HepG2 (cell line): ENCODE data around the gene ACTL7B. TPM values are rescaled to one million over a fixed set of nuclear protein-coding genes. Genes with fewer than 3 reads are reported as not detected.

Experiments
- ATF2 ChIP-seq: sonication (generic); formaldehyde crosslinking; IDR thresholded peaks from 2 replicates; pipeline ENCODE4 v1.4.0; 2020; ENCODE audit warnings: missing genetic modification reagents
- FOXM1 ChIP-seq: sonication (generic); formaldehyde crosslinking; IDR thresholded peaks from 2 replicates; pipeline ENCODE4 v1.5.0; 2020; ENCODE audit warnings: missing genetic modification reagents
- GPN1 ChIP-seq: sonication (generic); formaldehyde crosslinking; IDR thresholded peaks from 2 replicates; pipeline ENCODE4 v1.5.1; 2020; ENCODE audit warnings: missing genetic modification reagents, borderline replicate concordance
- IKZF1 ChIP-seq: fragments of 450-650 bp; IDR thresholded peaks from 2 replicates; pipeline ENCODE4 v1.7.1; 2016
- IKZF4 ChIP-seq: sonication (generic); formaldehyde crosslinking; IDR thresholded peaks from 2 replicates; pipeline ENCODE4 v1.5.1; 2020; ENCODE audit warnings: borderline replicate concordance, mild to moderate bottlenecking, low read depth, missing genetic modification reagents; ENCODE audit errors: not compliant biosample characterization
- NCOA1 ChIP-seq: sonication (generic); formaldehyde crosslinking; IDR thresholded peaks from 2 replicates; pipeline ENCODE4 v1.9.0; 2021; ENCODE audit warnings: missing genetic modification reagents
- NFIC ChIP-seq: IDR thresholded peaks from 2 replicates; pipeline ENCODE4 v1.6.1; 2012; ENCODE audit warnings: mild to moderate bottlenecking, low read length, inconsistent platforms
- NRL ChIP-seq: sonication (generic); formaldehyde crosslinking; IDR thresholded peaks from 2 replicates; pipeline ENCODE4 v1.5.0; 2020; ENCODE audit warnings: missing genetic modification reagents, mild to moderate bottlenecking, moderate library complexity, borderline replicate concordance
- RFX5 ChIP-seq: IDR thresholded peaks from 2 replicates; pipeline ENCODE4 v1.6.1; 2011; ENCODE audit warnings: low read depth, low read length, improper control_type of control experiment
- SKI ChIP-seq: fragments of 450-650 bp; IDR thresholded peaks from one replicate; pipeline ENCODE4 v1.6.1; 2018; ENCODE audit warnings: mild to moderate bottlenecking; ENCODE audit not compliant: partially characterized antibody
- TEF ChIP-seq: sonication (generic); formaldehyde crosslinking; IDR thresholded peaks from 2 replicates; pipeline ENCODE4 v1.5.0; 2020; ENCODE audit warnings: missing genetic modification reagents
- THRA ChIP-seq: sonication (generic); formaldehyde crosslinking; IDR thresholded peaks from 2 replicates; pipeline ENCODE4 v1.4.0; 2020; ENCODE audit warnings: missing genetic modification reagents, borderline replicate concordance
- XRCC5 ChIP-seq: fragments of 200-400 bp; formaldehyde crosslinking; optimal IDR thresholded peaks from 2 replicates; pipeline ENCODE3; 2017; ENCODE audit warnings: mild to moderate bottlenecking, low read length
- ZFYVE20 ChIP-seq: sonication (generic); formaldehyde crosslinking; IDR thresholded peaks from 2 replicates; pipeline ENCODE4 v1.8.0; 2023; ENCODE audit warnings: low read depth, mild to moderate bottlenecking, moderate library complexity, missing genetic modification reagents, borderline replicate concordance
- ZNF281 ChIP-seq: sonication (generic); formaldehyde crosslinking; IDR thresholded peaks from 2 replicates; pipeline ENCODE4 v1.4.0; 2020; ENCODE audit warnings: missing genetic modification reagents, borderline replicate concordance
- ZNF607 ChIP-seq: sonication (generic); formaldehyde crosslinking; IDR thresholded peaks from 2 replicates; pipeline ENCODE4 v1.5.1; 2020; ENCODE audit warnings: missing genetic modification reagents, mild to moderate bottlenecking, borderline replicate concordance
- ZNF678 ChIP-seq: sonication (generic); formaldehyde crosslinking; IDR thresholded peaks from 2 replicates; pipeline ENCODE4 v1.4.0; 2020; ENCODE audit warnings: mild to moderate bottlenecking, missing genetic modification reagents
- polyA plus RNA-seq, 8 experiments: library from polyadenylated mRNA; depleted of rRNA in 3 of 8; stranded (reverse) in 7 of 8; unstranded in 1 of 8; fragments of >200 nt; fragmentation: Illumina TruSeq in 4 of 8; extraction: Trizol in 4 of 8; gene quantifications; 2 replicates each; pipeline versions ENCODE4 v1.2.1 to v1.2.3, GENCODE V29; 2011 to 2016; ENCODE audit warnings: low read depth in 4 of 8, missing spikeins in 1 of 8, mixed read lengths in 1 of 8; ENCODE audit not compliant: insufficient read depth in 1 of 8
- total RNA-seq, 5 experiments: library from RNA; depleted of rRNA; stranded (reverse); fragments of >200 nt; fragmentation: Illumina TruSeq; extraction: Trizol; gene quantifications; 2 replicates each; pipeline ENCODE4 v1.2.3, GENCODE V29; 2016; ENCODE audit warnings: low read depth in 1 of 5
- TF ChIP-seq, protein P1 (sequence below): sonication (generic); formaldehyde crosslinking; IDR thresholded peaks from 2 replicates; pipeline ENCODE4 v1.4.0; 2020; ENCODE audit warnings: missing genetic modification reagents, borderline replicate concordance
- TF ChIP-seq, protein P2 (sequence below): sonication (generic); formaldehyde crosslinking; IDR thresholded peaks from 2 replicates; pipeline ENCODE4 v1.4.0; 2020; ENCODE audit warnings: missing genetic modification reagents, borderline replicate concordance

ACTL7B gene
- total and polyA plus RNA-seq, 2 of the 13 experiments (the other 11 are each of a cell fraction or from before 2014, with no cell fraction given) = 0.07 to 0.11 TPM

DNA sequence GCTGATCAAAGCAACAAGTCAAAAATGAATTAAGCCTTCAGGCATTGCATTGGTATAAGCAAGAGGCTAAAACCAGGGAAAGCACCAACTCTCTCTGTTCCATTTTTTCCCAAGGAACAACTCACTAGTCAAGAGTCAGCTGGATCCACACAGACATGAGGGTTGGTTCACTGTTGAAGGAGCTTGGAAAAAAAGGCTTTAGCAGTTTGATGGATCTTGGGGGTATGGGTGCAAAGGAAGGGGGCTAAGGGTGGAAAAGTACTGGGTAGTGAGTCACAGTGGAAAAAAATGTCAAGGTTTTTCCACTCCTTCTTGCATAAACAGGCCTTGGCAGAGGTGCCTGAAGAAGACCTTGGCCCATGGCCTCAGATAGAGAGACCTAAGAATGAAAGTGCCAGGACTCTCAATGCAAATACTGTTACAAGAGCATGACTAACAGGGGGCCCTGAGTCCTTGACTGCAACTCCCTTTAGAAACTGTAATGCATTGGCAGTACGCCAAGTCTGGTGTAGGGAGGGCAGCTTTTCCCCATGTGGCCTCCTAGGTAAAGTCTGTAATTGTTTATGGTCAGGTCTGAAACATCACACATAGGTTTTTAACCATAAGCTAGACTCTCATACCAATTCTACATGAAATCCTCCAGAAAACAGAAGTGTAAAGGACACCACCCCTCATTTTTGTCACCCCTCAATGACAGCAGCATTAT lies 30.0 kb upstream of the ACTL7B start (continued):
- TF ChIP-seq, protein P1, sequence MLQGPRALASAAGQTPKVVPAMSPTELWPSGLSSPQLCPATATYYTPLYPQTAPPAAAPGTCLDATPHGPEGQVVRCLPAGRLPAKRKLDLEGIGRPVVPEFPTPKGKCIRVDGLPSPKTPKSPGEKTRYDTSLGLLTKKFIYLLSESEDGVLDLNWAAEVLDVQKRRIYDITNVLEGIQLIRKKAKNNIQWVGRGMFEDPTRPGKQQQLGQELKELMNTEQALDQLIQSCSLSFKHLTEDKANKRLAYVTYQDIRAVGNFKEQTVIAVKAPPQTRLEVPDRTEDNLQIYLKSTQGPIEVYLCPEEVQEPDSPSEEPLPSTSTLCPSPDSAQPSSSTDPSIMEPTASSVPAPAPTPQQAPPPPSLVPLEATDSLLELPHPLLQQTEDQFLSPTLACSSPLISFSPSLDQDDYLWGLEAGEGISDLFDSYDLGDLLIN (CRISPR knock-in tag) = no peak
- TF ChIP-seq FOXM1 (CRISPR knock-in tag) (no peak), RFX5 (no peak), ZFYVE20 (CRISPR knock-in tag) (no peak), NCOA1 (peak; percentile 99), ZNF607 (CRISPR knock-in tag) (0 out of 2 replicates have a peak, but pooled peaks have one; percentile 51), THRA (CRISPR knock-in tag) (peak; percentile 93), NFIC (peak; percentile 100), ZNF678 (CRISPR knock-in tag) (no peak), SKI (peak; percentile 95), IKZF4 (CRISPR knock-in tag) (no peak), ATF2 (CRISPR knock-in tag) (peak; percentile 97), ZNF281 (CRISPR knock-in tag) (peak; percentile 33; the same call in 1 of the 2 replicates), GPN1 (no peak), NRL (CRISPR knock-in tag) (no peak), TEF (CRISPR knock-in tag) (no peak; the same call in 1 of the 2 replicates), XRCC5 (peak; percentile 71), IKZF1 (no peak)
- TF ChIP-seq, protein P2, sequence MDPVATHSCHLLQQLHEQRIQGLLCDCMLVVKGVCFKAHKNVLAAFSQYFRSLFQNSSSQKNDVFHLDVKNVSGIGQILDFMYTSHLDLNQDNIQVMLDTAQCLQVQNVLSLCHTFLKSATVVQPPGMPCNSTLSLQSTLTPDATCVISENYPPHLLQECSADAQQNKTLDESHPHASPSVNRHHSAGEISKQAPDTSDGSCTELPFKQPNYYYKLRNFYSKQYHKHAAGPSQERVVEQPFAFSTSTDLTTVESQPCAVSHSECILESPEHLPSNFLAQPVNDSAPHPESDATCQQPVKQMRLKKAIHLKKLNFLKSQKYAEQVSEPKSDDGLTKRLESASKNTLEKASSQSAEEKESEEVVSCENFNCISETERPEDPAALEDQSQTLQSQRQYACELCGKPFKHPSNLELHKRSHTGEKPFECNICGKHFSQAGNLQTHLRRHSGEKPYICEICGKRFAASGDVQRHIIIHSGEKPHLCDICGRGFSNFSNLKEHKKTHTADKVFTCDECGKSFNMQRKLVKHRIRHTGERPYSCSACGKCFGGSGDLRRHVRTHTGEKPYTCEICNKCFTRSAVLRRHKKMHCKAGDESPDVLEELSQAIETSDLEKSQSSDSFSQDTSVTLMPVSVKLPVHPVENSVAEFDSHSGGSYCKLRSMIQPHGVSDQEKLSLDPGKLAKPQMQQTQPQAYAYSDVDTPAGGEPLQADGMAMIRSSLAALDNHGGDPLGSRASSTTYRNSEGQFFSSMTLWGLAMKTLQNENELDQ (CRISPR knock-in tag) = no peak
